NCI-H82 (cell line): ENCODE measurements around the gene MRPL53.

Experiments used
- DNase-seq: peaks from one replicate; lab custom pipeline; 2025; lab: John Stamatoyannopoulos, UW

Gene MRPL53

DNA sequence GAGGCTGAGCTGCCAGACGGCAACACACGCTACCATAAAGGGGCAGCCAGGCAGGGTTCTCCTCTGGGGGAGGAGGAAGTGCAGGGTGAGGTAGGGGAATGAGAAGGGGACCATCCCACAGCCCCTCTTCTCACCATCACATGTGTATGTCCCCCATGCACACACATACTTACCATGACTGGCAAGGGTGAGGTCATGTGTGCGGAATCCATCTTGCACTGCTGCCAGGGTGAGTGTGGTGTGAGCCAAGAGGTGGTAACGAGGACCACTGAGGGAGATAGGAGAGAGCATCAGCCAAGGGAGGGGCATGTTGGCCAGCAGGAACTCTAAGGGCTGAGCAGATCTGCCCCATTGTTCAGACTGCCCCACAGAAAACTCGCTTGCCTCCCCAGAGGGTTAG lies 43.8 kb downstream of the MRPL53 start:
- DNase-seq = no peak

DNA sequence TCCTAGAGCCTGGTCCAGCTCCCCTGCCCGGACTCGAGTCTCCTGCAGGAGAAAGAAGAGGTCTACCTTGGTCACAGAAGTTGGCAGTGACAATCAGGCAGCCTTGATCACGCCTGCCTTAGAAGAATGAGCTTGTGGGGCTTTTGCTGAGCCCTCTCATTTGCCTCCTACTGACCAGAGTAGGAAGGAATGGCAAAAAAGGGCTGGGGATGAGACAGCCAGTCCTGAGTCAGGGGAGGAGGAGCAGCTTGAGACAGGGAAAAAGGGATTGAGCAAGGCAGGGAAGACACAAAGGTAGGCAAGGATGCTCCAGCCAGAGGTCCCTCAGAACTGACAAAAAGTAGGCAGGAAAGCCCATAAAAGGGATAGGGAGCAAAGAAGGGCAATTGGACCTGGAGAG lies 44.9 kb downstream of the MRPL53 start:
- DNase-seq = no peak

DNA sequence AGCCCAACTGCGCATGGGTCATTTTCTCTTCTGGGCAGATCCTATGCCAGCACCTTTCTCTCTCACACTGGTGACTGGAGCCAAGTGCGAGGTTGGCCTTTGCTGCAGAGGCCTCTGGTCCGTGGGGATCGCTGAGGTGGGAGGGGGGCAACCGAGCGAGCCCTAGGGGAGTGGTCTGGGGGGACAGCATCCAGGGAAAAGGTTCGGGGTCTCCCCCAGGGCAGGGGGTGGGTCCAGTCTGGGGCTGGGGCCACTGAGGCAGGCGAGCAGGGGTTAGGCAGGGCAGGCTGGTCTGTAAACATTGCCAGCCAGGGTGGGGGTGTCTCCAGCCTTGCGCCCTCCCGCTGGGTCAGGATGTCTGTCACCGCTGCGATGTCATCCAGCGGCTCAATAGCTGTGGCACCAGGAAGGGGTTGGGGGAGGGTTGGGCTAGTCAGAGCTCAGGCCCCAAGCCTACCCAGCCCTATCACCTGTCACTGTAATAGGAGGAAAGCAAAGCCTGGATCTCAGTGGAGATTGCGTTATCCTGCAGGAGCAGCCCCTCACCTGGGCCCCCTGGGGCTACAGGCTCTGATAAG lies 46.2 kb downstream of the MRPL53 start:
- DNase-seq = no peak

DNA sequence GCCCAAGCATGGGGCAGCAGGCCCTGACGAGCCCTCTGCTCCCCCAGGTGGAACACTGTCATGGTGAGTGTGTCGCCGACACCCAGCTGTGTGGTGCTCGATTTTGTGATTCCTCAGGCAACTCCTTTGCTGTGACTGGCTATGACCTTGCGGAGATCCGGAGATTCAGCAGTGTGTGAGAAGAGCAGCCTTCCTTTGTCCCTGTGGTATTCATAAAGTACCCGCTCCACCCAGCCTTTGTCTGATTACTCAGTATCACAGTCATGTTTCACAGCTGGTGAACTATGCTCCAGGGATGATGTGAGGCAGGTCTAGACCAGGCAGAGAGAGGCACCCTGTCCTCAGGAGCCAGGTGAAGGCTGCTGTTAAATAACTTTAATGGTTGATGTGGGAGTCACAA lies 47.0 kb downstream of the MRPL53 start:
- no peak for DNase-seq

DNA sequence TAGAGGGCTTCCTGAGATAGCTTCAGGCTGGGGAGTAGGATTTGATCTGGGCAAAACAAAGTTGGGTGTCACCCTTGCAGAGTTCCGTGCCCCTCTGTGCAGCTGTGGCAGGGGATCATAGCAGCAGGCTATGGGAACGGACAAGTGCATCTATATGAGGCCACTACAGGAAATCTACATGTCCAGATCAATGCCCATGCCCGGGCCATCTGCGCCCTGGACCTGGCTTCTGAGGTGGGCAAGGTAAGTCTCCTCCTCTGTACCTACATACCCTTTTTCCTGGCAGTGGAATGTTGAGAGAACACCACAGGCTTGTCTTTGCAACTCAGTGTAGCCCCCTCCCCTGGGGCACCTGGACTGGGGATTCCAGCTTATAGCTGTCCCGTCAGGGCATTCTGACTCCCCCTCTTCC lies 47.5 kb downstream of the MRPL53 start:
- no peak for DNase-seq

DNA sequence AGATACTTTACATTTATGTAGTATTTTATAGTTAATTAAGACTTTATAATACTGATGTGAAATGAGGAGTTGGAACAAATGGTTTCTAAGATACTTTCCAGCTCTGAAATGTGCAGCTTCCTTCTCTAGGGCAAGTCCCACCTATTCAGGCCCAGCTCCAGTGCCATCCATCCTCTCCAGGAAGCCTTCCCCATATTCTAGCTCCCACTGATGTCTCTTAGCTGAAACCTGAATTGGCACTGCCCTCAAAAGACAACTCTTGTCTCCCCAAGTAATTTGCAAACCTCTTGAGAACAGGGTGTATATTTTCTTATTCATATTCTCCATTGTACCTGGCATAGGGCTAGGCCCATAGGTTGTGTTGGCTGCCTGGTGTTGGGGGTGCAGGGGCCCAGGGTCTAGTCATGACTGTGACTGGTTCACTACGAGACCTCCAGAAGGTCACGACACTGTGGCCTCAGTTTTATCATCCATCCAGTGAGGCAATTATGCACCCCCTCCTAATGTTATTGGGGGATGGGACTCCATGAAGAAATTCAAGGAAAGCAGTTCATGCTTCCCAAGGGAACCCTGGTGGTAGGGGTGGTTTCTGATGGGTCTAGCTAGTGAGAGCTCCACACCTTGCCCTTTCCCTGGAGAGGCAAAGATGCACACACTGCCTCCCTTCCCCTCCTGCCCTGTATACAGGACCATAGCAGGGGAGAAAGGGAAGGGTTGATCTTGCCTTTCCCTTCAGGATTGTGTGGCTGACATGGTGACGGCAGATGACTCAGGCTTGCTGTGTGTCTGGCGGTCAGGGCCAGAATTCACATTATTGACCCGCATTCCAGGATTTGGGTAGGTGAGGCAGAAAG lies 48.1 kb downstream of the MRPL53 start:
- DNase-seq = no peak

DNA sequence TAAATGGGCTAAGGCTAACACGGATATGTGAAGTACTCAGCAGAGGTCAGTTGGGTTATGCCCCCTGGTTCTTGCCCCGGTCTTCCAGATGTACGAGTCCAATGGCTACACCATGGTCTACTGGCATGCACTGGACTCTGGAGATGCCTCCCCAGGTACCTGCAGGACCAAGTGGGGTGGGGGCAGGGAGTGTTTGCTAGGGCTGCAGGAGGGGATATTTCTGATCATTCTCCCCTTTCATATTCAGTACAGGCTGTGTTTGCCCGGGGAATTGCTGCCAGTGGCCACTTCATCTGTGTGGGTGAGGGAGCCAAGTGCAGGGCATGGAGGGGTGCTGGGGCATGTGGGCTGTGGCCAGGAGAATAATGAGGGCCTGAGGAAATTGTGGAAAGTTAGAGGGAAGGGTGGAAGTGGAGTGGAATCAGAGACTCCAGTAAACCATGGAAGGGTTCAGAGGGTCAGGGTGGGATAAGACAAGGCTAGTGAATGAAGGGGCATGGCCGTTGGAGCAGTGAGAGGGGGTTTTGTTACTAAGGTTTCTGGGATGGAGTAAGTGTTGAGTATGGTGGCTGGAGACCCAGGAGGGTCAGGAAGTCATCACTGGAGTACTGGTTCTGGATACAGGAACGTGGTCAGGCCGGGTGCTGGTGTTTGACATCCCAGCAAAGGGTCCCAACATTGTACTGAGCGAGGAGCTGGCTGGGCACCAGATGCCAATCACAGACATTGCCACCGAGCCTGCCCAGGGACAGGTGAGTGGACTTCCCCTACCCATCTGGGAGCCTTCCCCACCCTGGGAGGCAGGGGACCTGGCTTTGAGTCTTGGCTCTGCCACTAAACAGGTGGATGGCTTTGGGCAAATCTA lies 49.0 kb downstream of the MRPL53 start:
- DNase-seq = no peak
